ENCODE results near the gene GRK5.

DNA sequence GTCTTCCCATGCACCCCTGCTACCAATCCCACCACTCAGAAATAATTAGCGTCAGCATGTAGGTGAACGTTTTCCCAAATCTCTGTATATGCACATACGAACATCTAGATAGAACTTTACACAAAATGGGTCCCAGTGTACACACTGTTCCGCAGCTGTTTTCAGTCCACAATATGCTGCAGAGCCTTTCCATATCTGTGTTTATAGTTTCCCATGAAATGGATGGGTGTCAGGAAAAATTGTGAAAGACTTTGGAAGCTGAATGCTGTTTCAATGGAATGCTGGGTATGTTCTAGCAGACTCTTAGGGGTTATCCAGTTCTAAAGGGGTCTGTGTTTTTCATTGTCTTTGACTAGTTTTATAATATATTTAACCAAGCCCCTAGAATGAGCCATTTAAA is 13.8 kb downstream of the GRK5 start:
- no peak for TF ChIP-seq POLR2A (IDR thresholded peaks at IDR 0.05; ENCODE audit: low read length)
- TF ChIP-seq GATA1 (IDR thresholded peaks at IDR 0.05; ENCODE audit: low read depth, low read length) = no peak

Measured in erythroblast (primary cell).